PC-3 (cell line): ENCODE measurements around the gene HDAC4. TPM values are rescaled to one million over a fixed set of nuclear protein-coding genes. Genes with fewer than 3 reads are reported as not detected.

Source experiments
- ATAC-seq: fragments of 200-7000 bp; cut with Tn5 transposase; 2 replicates; pipeline ENCODE4 v1.9.1; 2020; ENCODE audit warnings: mild to moderate bottlenecking, moderate library complexity
- BruUV-seq: library from RNA; stranded (reverse); fragments of 400-500 nt; replicated peaks from 2 replicates; lab custom pipeline; 2021; lab: Mats Ljungman, UMichigan
- CTCF ChIA-PET: fragments of 300-600 bp; sonication (Branson Sonifier 250); formaldehyde crosslinking; loops from one replicate; lab custom pipeline; 2022; ENCODE audit warnings: antibody characterized with exemption; lab: Charles Lee
- POLR2A ChIA-PET: fragments of 300-600 bp; sonication (Branson Sonifier 250); formaldehyde crosslinking; loops from one replicate; lab custom pipeline; 2022; ENCODE audit warnings: antibody characterized with exemption; ENCODE audit not compliant: unreplicated experiment; lab: Charles Lee
- DNase-seq: peaks from one replicate; pipeline ENCODE4 v3.0.0-alpha.2; 2015
- H2AFZ ChIP-seq: fragments of 300-600 bp; sonication (generic); 2 replicates; pipeline ENCODE4 v1.6.0; 2016; ENCODE audit warnings: antibody characterized with exemption, low read length
- H3F3A ChIP-seq: fragments of 300-600 bp; sonication (generic); one replicate; pipeline ENCODE4 v1.6.0; 2017; ENCODE audit warnings: antibody characterized with exemption, low read length, control low read depth, mild to moderate bottlenecking; ENCODE audit not compliant: unreplicated experiment
- H3K27ac ChIP-seq: fragments of 300-600 bp; sonication (generic); 2 replicates; pipeline ENCODE4 v1.5.1; 2016; ENCODE audit warnings: mild to moderate bottlenecking, low read length
- H3K27me3 ChIP-seq: fragments of 300-600 bp; sonication (generic); 2 replicates; pipeline ENCODE4 v1.6.1; 2016; ENCODE audit warnings: low read length, mixed read lengths
- H3K36me3 ChIP-seq: fragments of 300-600 bp; sonication (generic); 2 replicates; pipeline ENCODE4 v1.6.1; 2016; ENCODE audit warnings: low read depth, mixed run types, low read length, mixed read lengths
- H3K4me1 ChIP-seq: fragments of 300-600 bp; sonication (generic); 2 replicates; pipeline ENCODE4 v1.5.1; 2016; ENCODE audit warnings: low read length; ENCODE audit not compliant: insufficient read depth
- H3K4me2 ChIP-seq: fragments of 300-600 bp; sonication (generic); 2 replicates; pipeline ENCODE4 v1.6.0; 2016; ENCODE audit warnings: low read length
- H3K4me3 ChIP-seq: fragments of 300-600 bp; sonication (generic); 2 replicates; pipeline ENCODE4 v1.5.1; 2016; ENCODE audit warnings: mild to moderate bottlenecking, low read length, mixed read lengths
- H3K79me2 ChIP-seq: fragments of 300-600 bp; sonication (generic); 2 replicates; pipeline ENCODE4 v1.6.1; 2017; ENCODE audit warnings: low read length, mixed read lengths
- H3K9ac ChIP-seq: fragments of 300-600 bp; sonication (generic); 2 replicates; pipeline ENCODE4 v1.6.0; 2016; ENCODE audit warnings: mild to moderate bottlenecking, low read length
- H3K9me2 ChIP-seq: fragments of 300-600 bp; sonication (generic); replicated peaks from 2 replicates; pipeline ENCODE4 v1.6.1; 2016; ENCODE audit warnings: mixed run types, low read length, mixed read lengths
- H3K9me3 ChIP-seq: fragments of 300-600 bp; sonication (generic); 2 replicates; pipeline ENCODE4 v1.6.1; 2016; ENCODE audit warnings: low read length, mixed read lengths
- H4K20me1 ChIP-seq: fragments of 300-600 bp; sonication (generic); 2 replicates; pipeline ENCODE4 v1.6.1; 2016; ENCODE audit warnings: low read length, mixed read lengths
- CTCF ChIP-seq: fragments of 300-600 bp; sonication (generic); conservative IDR thresholded peaks from 2 replicates; pipeline ENCODE4 v1.5.1; 2017; ENCODE audit warnings: antibody characterized with exemption, low read depth, mild to moderate bottlenecking, low read length
- EZH2 ChIP-seq: fragments of 300-600 bp; sonication (generic); IDR thresholded peaks from one replicate; pipeline ENCODE4 v1.6.1; 2017; ENCODE audit warnings: antibody characterized with exemption, mild to moderate bottlenecking, low read length; ENCODE audit not compliant: unreplicated experiment
- EZH2phosphoT487 ChIP-seq: fragments of 300-600 bp; sonication (generic); IDR thresholded peaks from 2 replicates; pipeline ENCODE4 v1.6.1; 2018; ENCODE audit warnings: mild to moderate bottlenecking, antibody characterized with exemption, low read length, borderline replicate concordance
- intact Hi-C: fragments of 100-400 bp; cut with micrococcal nuclease; formaldehyde crosslinking; loops from 2 replicates; pipeline ENCODE4 v1.9.0; 2023
- total RNA-seq: library from RNA; depleted of rRNA; stranded (reverse); fragments of >200 nt; gene quantifications from 2 replicates; pipeline ENCODE4 v1.2.3, GENCODE V29; 2014

The HDAC4 gene
- total RNA-seq, 1 experiment from 2014 or later: 8.5 TPM

GRCh38 chr2:239087046-239087710 lies 313.6 kb downstream of the HDAC4 start:
- Histone ChIP-seq H3K79me2 (no peaks in the 10 kb centered on the region), H3K9me3 (no peaks in the 10 kb centered on the region), H3K27ac (no peak overlapping the region), H3K4me2 (no peak overlapping the region), H3K4me3 (no peak overlapping the region), H3F3A (no peaks in the 10 kb centered on the region), H3K4me1 (no peaks in the 10 kb centered on the region), H3K9ac (no peak overlapping the region), H3K9me2 (no peaks in the 10 kb centered on the region), H3K27me3 (no peaks in the 10 kb centered on the region), H3K36me3 (no peaks in the 10 kb centered on the region), H2AFZ (no peak overlapping the region), H4K20me1 (no peaks in the 10 kb centered on the region)
- DNase-seq: peak; percentile 27
- no peak for TF ChIP-seq EZH2
- TF ChIP-seq EZH2phosphoT487: no peak
- TF ChIP-seq CTCF: no peak
- peak; percentile 56 for ATAC-seq
- POLR2A ChIA-PET: no interaction called here
- BruUV-seq: no TSS peak
- CTCF ChIA-PET: no interaction called here
- intact Hi-C loops: no loop called here

GRCh38 chr2:239086325-239087020 lies 314.3 kb downstream of the HDAC4 start:
- BruUV-seq: no TSS peak
- ATAC-seq (no peak), DNase-seq (no peak)
- Histone ChIP-seq H3K79me2 (no peaks in the 10 kb centered on the region), H3K4me2 (no peak overlapping the region), H3F3A (no peaks in the 10 kb centered on the region), H3K27ac (no peak overlapping the region), H4K20me1 (no peaks in the 10 kb centered on the region), H2AFZ (no peak overlapping the region), H3K36me3 (no peaks in the 10 kb centered on the region), H3K9me3 (no peaks in the 10 kb centered on the region), H3K9ac (no peak overlapping the region), H3K4me1 (no peaks in the 10 kb centered on the region), H3K9me2 (no peaks in the 10 kb centered on the region), H3K27me3 (no peaks in the 10 kb centered on the region), H3K4me3 (no peak overlapping the region)
- no peak for TF ChIP-seq CTCF
- TF ChIP-seq EZH2phosphoT487: no peak
- no peak for TF ChIP-seq EZH2
- CTCF ChIA-PET: no interaction called here
- intact Hi-C loops: no loop called here
- POLR2A ChIA-PET: no interaction called here
